K562 (cell line): ENCODE measurements around the gene FGF22. TPM values are rescaled to one million over a fixed set of nuclear protein-coding genes. Genes with fewer than 3 reads are reported as not detected.
A peak's percentile ranks its signal among the peaks of the same experiment; 100 is the strongest.

Experiments used
- AFF1 ChIP-seq, 2 experiments: fragments of 450-650 bp; IDR thresholded peaks; 2 replicates each; pipeline ENCODE4 v1.6.1; 2018; ENCODE audit warnings: mild to moderate bottlenecking in 2 of 2, low read depth in 1 of 2; ENCODE audit not compliant: partially characterized antibody in 2 of 2
- ASH1L ChIP-seq: fragments of 450-650 bp; IDR thresholded peaks from 2 replicates; pipeline ENCODE4 v1.6.1; 2018; ENCODE audit warnings: borderline replicate concordance, mild to moderate bottlenecking, low read depth; ENCODE audit not compliant: partially characterized antibody
- ESRRB ChIP-seq: fragments of 250-450 bp; sonication (Bioruptor Pico); IDR thresholded peaks from 2 replicates; pipeline ENCODE4 v1.5.0; 2020; ENCODE audit warnings: mild to moderate bottlenecking, moderate library complexity, borderline replicate concordance
- HDAC8 ChIP-seq: fragments of 450-650 bp; IDR thresholded peaks from 2 replicates; pipeline ENCODE4 v1.6.1; 2016; ENCODE audit warnings: mild to moderate bottlenecking, missing genetic modification characterization, moderate library complexity, missing compliant biosample characterization
- KDM5B ChIP-seq: fragments of 200-600 bp; sonication (generic); IDR thresholded peaks from 2 replicates; pipeline ENCODE4 v1.6.1; 2012; ENCODE audit warnings: low read depth, mild to moderate bottlenecking, moderate library complexity, low read length, control low read depth, inconsistent platforms; ENCODE audit not compliant: insufficient replicate concordance
- KLF6 ChIP-seq: fragments of 250-450 bp; sonication (Bioruptor Pico); IDR thresholded peaks from 2 replicates; pipeline ENCODE4 v1.4.0; 2020; ENCODE audit warnings: mild to moderate bottlenecking, moderate library complexity, borderline replicate concordance
- MXD1 ChIP-seq: fragments of 250-450 bp; sonication (Bioruptor Pico); IDR thresholded peaks from 2 replicates; pipeline ENCODE4 v1.8.0; 2021; ENCODE audit warnings: borderline replicate concordance, mild to moderate bottlenecking, moderate library complexity; ENCODE audit not compliant: poor library complexity, severe bottlenecking
- NCOA2 ChIP-seq, 2 experiments: fragments of 450-650 bp; IDR thresholded peaks; 2 replicates each; pipeline ENCODE4 v1.6.1; 2018; ENCODE audit warnings: mild to moderate bottlenecking in 2 of 2, moderate library complexity in 1 of 2; ENCODE audit not compliant: partially characterized antibody in 2 of 2
- NFATC3 ChIP-seq: fragments of 450-650 bp; IDR thresholded peaks from 2 replicates; pipeline ENCODE4 v1.6.1; 2017; ENCODE audit warnings: mild to moderate bottlenecking
- NR2C2 ChIP-seq, 2 experiments: fragments of 200-800 bp in 1 of 2; sonication (Bioruptor generic) in 1 of 2; sonication (generic) in 1 of 2; formaldehyde crosslinking in 1 of 2; IDR thresholded peaks; 2 replicates each; pipeline versions ENCODE4 v1.6.1 to v1.8.0; 2016 to 2022; ENCODE audit warnings: mild to moderate bottlenecking in 1 of 2, missing compliant biosample characterization in 1 of 2, missing genetic modification characterization in 1 of 2, missing genetic modification reagents in 1 of 2
- PHF8 ChIP-seq: fragments of 200-600 bp; sonication (generic); IDR thresholded peaks from 2 replicates; pipeline ENCODE4 v1.6.1; 2012; ENCODE audit warnings: mixed run types, mild to moderate bottlenecking, inconsistent platforms, low read length, moderate library complexity, borderline replicate concordance
- POLR2AphosphoS2 ChIP-seq: IDR thresholded peaks from 2 replicates; pipeline ENCODE4 v1.6.1; 2012; ENCODE audit warnings: low read length, improper control_type of control experiment
- POLR2AphosphoS5 ChIP-seq: IDR thresholded peaks from 2 replicates; pipeline ENCODE4 v1.6.1; 2011; ENCODE audit warnings: mild to moderate bottlenecking, low read depth, low read length, moderate library complexity; ENCODE audit not compliant: control insufficient read depth, insufficient read depth
- PPARD ChIP-seq: fragments of 250-450 bp; sonication (Bioruptor Pico); IDR thresholded peaks from 2 replicates; pipeline ENCODE4 v1.8.0; 2022; ENCODE audit warnings: inconsistent platforms, mild to moderate bottlenecking, moderate library complexity
- STAT5B ChIP-seq: fragments of 250-450 bp; sonication (Bioruptor Pico); IDR thresholded peaks from 2 replicates; pipeline ENCODE4 v1.8.0; 2021; ENCODE audit warnings: mild to moderate bottlenecking, inconsistent platforms
- TEAD4 ChIP-seq, 2 experiments: sonication (generic) in 1 of 2; formaldehyde crosslinking in 1 of 2; IDR thresholded peaks; 2 replicates each; pipeline versions ENCODE4 v1.6.1 to v1.8.0; 2012 to 2022; ENCODE audit warnings: borderline replicate concordance in 1 of 2, inconsistent platforms in 1 of 2, low read length in 1 of 2, mild to moderate bottlenecking in 1 of 2, missing genetic modification reagents in 1 of 2
- USF1 ChIP-seq: sonication (generic); formaldehyde crosslinking; IDR thresholded peaks from 2 replicates; pipeline ENCODE4 v1.9.0; 2022; ENCODE audit warnings: mild to moderate bottlenecking, missing genetic modification reagents
- ZNF384 ChIP-seq: IDR thresholded peaks from 2 replicates; pipeline ENCODE4 v1.6.1; 2012; ENCODE audit warnings: low read depth, low read length, improper control_type of control experiment
- ZNF408 ChIP-seq: fragments of 250-450 bp; sonication (Bioruptor Pico); IDR thresholded peaks from 2 replicates; pipeline ENCODE4 v1.4.0; 2020; ENCODE audit warnings: low read depth, mild to moderate bottlenecking, moderate library complexity
- ZNF707 ChIP-seq: fragments of 250-450 bp; sonication (Bioruptor Pico); conservative IDR thresholded peaks from 2 replicates; pipeline ENCODE4 v1.8.0; 2022; ENCODE audit warnings: inconsistent platforms, mild to moderate bottlenecking, moderate library complexity
- polyA plus RNA-seq, 8 experiments: library from polyadenylated mRNA; depleted of rRNA in 4 of 8; stranded (reverse) in 5 of 8; unstranded in 3 of 8; fragments of >200 nt; fragmentation: Nextera tagmentation in 2 of 8; fragmentation: Illumina TruSeq in 1 of 8; extraction: Ambion mirVana in 2 of 8; extraction: Trizol in 1 of 8; gene quantifications; 2 replicates each; pipeline versions ENCODE4 v1.2.1 to v1.2.3, GENCODE V29; 2011 to 2014; ENCODE audit warnings: inconsistent platforms in 1 of 8, missing spikeins in 1 of 8
- total RNA-seq, 7 experiments: library from RNA; depleted of rRNA in 6 of 7; stranded (reverse); fragments of >200 nt in 6 of 7; fragmentation: Illumina TruSeq in 2 of 7; extraction: Trizol in 2 of 7; gene quantifications; 2 replicates each; pipeline versions ENCODE4 v1.2.1 to v1.2.3, GENCODE V29; 2011 to 2021; ENCODE audit warnings: low replicate concordance in 1 of 7

FGF22 gene
- total and polyA plus RNA-seq, 9 of the 15 experiments (the other 6 are each of a cell fraction or from before 2014, with no cell fraction given) = 0.14 to 2.2 (median 0.86) TPM; not detected in 4

GRCh38 chr19:591099-591958 lies 48.4 kb upstream of the FGF22 start (continued):
- TF ChIP-seq MXD1 (CRISPR knock-in tag) (no peak), TEAD4 (IDR thresholded peaks at IDR 0.05; ENCODE audit: low read length) (no peak), TEAD4 (CRISPR knock-in tag; IDR thresholded peaks at IDR 0.05; ENCODE audit: borderline replicate concordance) (0 out of 2 replicates have a peak, but pooled peaks have one; percentile 61), ZNF408 (no peak), NFATC3 (no peak), PHF8 (no peak), NR2C2 (CRISPR knock-in tag; IDR thresholded peaks at IDR 0.05) (peak; percentile 67; the same call in 1 of the 2 replicates), NR2C2 (tag; IDR thresholded peaks at IDR 0.05) (no peak), ESRRB (CRISPR knock-in tag) (no peak), AFF1 (IDR thresholded peaks at IDR 0.05; ENCODE audit: low read depth in 1 of 2, partially characterized antibody in 2 of 2) (peak in 1 of 2 experiments; percentile 83), USF1 (CRISPR knock-in tag) (no peak), STAT5B (CRISPR knock-in tag) (no peak), KDM5B (no peak), POLR2AphosphoS2 (no peak), ASH1L (no peak), ZNF707 (no peak), KLF6 (CRISPR knock-in tag) (no peak), PPARD (CRISPR knock-in tag) (no peak), HDAC8 (tag) (no peak), ZNF384 (no peak), POLR2AphosphoS5 (no peak), NCOA2 (IDR thresholded peaks at IDR 0.05; ENCODE audit: partially characterized antibody in 2 of 2) (no peak)
